ENCODE results near the gene DNMT3A. TPM values are rescaled to one million over a fixed set of nuclear protein-coding genes. Genes with fewer than 3 reads are reported as not detected.

The DNMT3A gene
- total RNA-seq, 4 donors from 2014 or later = 14.7 to 40.2 (median 18.3) TPM

GRCh38 chr2:25250331-25251070 lies 91.2 kb downstream of the DNMT3A start:
- WGBS, 2 donors (ENCODE audit: low coverage in 1 of 2) = 82 to 83% methylated on average over 6 to 8 of the region's 28 CpGs
- Histone ChIP-seq H3K27me3 (no peaks in the 10 kb centered on the region), H3K4me1 (peaks cover 0 to 33% (median 11%) of the 10 kb centered on the region in 3 donors), H3K9me3 (no peaks in the 10 kb centered on the region), H3K4me3 (no peak overlapping the region), H3K27ac (peak overlapping the region in 2 of 4 donors; percentile 85 to 87), H3K36me3 (peaks cover 0 to 40% of the 10 kb centered on the region in 2 donors)
- ATAC-seq = no peak
- TF ChIP-seq CTCF (IDR thresholded peaks at IDR 0.05) = no peak
- no peak for TF ChIP-seq POLR2A (IDR thresholded peaks at IDR 0.05)
- TF ChIP-seq EP300 (IDR thresholded peaks at IDR 0.05) = no peak
- TF ChIP-seq POLR2AphosphoS5 (IDR thresholded peaks at IDR 0.05) = no peak

GRCh38 chr2:25249785-25250184 lies 91.9 kb downstream of the DNMT3A start:
- peaks cover 0 to 40% of the 10 kb centered on the region in 2 donors for H3K36me3 ChIP-seq
- ATAC-seq = no peak
- peaks cover 0 to 33% (median 11%) of the 10 kb centered on the region in 3 donors for H3K4me1 ChIP-seq
- TF ChIP-seq CTCF (IDR thresholded peaks at IDR 0.05) = no peak
- no peak for TF ChIP-seq POLR2A (IDR thresholded peaks at IDR 0.05)
- TF ChIP-seq POLR2AphosphoS5 (IDR thresholded peaks at IDR 0.05) = no peak
- no peak for TF ChIP-seq EP300 (IDR thresholded peaks at IDR 0.05)
- 85 to 95% methylated on average over 4 of the region's 4 CpGs for WGBS, 2 donors (ENCODE audit: low coverage in 1 of 2)
- no peak overlapping the region for H3K4me3 ChIP-seq
- no peaks in the 10 kb centered on the region for H3K9me3 ChIP-seq
- H3K27ac ChIP-seq = no peak overlapping the region
- no peaks in the 10 kb centered on the region for H3K27me3 ChIP-seq

- ATAC-seq = no peak
Observed at GRCh38 chr2:25247792-25248512, 93.8 kb downstream of the DNMT3A start.

GRCh38 chr2:25246558-25247290 lies 95.0 kb downstream of the DNMT3A start:
- no peaks in the 10 kb centered on the region for H3K9me3 ChIP-seq
- no peak for ATAC-seq
- no peak overlapping the region for H3K4me3 ChIP-seq
- TF ChIP-seq POLR2AphosphoS5 (IDR thresholded peaks at IDR 0.05) (no peak), EP300 (IDR thresholded peaks at IDR 0.05) (no peak), CTCF (IDR thresholded peaks at IDR 0.05) (no peak), POLR2A (IDR thresholded peaks at IDR 0.05) (no peak)
- 94% methylated on average over 10 of the region's 26 CpGs; no CpG with 5 or more reads in 1 of the 2 donors for WGBS, 2 donors (ENCODE audit: low coverage in 1 of 2)
- no peak overlapping the region for H3K27ac ChIP-seq
- H3K36me3 ChIP-seq = peaks cover 0 to 65% of the 10 kb centered on the region in 2 donors
- peaks cover 0 to 21% (median 6%) of the 10 kb centered on the region in 3 donors for H3K4me1 ChIP-seq
- H3K27me3 ChIP-seq = no peaks in the 10 kb centered on the region

More at GRCh38 chr2:25247792-25248512, 93.8 kb downstream of the DNMT3A start:
- no peaks in the 10 kb centered on the region for H3K27me3 ChIP-seq
- peaks cover 0 to 53% of the 10 kb centered on the region in 2 donors for H3K36me3 ChIP-seq
- TF ChIP-seq EP300 (IDR thresholded peaks at IDR 0.05) = no peak
- TF ChIP-seq POLR2A (IDR thresholded peaks at IDR 0.05) = no peak
- no peak for TF ChIP-seq CTCF (IDR thresholded peaks at IDR 0.05)
- no peak for TF ChIP-seq POLR2AphosphoS5 (IDR thresholded peaks at IDR 0.05)
- peaks cover 0 to 26% (median 8%) of the 10 kb centered on the region in 3 donors for H3K4me1 ChIP-seq
- no peaks in the 10 kb centered on the region for H3K9me3 ChIP-seq
- H3K27ac ChIP-seq = no peak overlapping the region
- 75 to 85% methylated on average over 2 to 20 of the region's 20 CpGs for WGBS, 2 donors (ENCODE audit: low coverage in 1 of 2)
- no peak overlapping the region for H3K4me3 ChIP-seq
